ENCODE results near the gene MKKS. TPM values are rescaled to one million over a fixed set of nuclear protein-coding genes. Genes with fewer than 3 reads are reported as not detected.
A peak's percentile ranks its signal among the peaks of the same experiment; 100 is the strongest.

Gene MKKS
- total RNA-seq, 1 experiment from 2014 or later = 15.3 TPM

DNA sequence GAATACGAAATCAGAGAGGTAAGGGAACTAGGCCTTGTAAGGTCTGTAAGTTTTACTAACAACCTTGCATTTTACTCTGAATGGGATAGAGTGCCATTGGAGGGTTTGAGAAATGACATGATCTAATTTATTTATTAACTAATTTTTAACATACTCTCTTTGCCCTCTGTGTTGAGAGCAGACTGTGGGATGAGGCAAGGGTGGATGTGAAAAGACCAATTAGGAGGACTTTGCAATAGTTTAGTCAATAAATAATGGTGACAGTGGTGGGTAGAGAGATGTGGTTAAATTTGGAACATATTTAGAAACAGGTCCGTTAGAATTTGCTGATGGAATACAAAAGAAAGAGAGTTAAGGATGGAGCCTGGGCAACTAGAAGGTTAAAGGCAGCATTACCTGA lies 60.0 kb downstream of the MKKS start:
- no peak for DNase-seq
- H3K4me1 ChIP-seq = peaks cover 30% of the 10 kb centered on the region
- no peak overlapping the region for H3K4me3 Mint-ChIP-seq (ENCODE audit: unreplicated experiment)
- CTCF ChIA-PET = no interaction called here
- H3K36me3 Mint-ChIP-seq (ENCODE audit: insufficient read depth, unreplicated experiment) = peaks cover 6% of the 10 kb centered on the region
- peaks cover 30% of the 10 kb centered on the region for H3K9me3 Mint-ChIP-seq (ENCODE audit: unreplicated experiment)
- no peaks in the 10 kb centered on the region for H3K27me3 Mint-ChIP-seq (ENCODE audit: insufficient read depth, unreplicated experiment)
- H3K9me3 ChIP-seq = no peaks in the 10 kb centered on the region
- H3K4me1 Mint-ChIP-seq (ENCODE audit: low read depth, unreplicated experiment) = peaks cover 23% of the 10 kb centered on the region
- no peak overlapping the region for H3K4me3 ChIP-seq (ENCODE audit: low read depth, low read length)
- intact Hi-C loops (cut with micrococcal nuclease; ENCODE audit: unreplicated experiment) = no loop called here
- H3K36me3 ChIP-seq (ENCODE audit: control insufficient read depth, insufficient read depth, low read length) = no peaks in the 10 kb centered on the region
- no peak for TF ChIP-seq CTCF (IDR thresholded peaks at IDR 0.05; ENCODE audit: insufficient read depth in 1 of 2, low read depth in 1 of 2, low read length in 1 of 2, severe bottlenecking in 1 of 2, unreplicated experiment in 1 of 2)
- no peak overlapping the region for H3K27ac Mint-ChIP-seq (ENCODE audit: unreplicated experiment)
- no TSS peak for BruUV-seq (replicated peaks)
- H3K27me3 ChIP-seq (replicated peaks; ENCODE audit: control insufficient read depth, insufficient read depth, low read length) = no peaks in the 10 kb centered on the region
- POLR2A ChIA-PET = no interaction called here

DNA sequence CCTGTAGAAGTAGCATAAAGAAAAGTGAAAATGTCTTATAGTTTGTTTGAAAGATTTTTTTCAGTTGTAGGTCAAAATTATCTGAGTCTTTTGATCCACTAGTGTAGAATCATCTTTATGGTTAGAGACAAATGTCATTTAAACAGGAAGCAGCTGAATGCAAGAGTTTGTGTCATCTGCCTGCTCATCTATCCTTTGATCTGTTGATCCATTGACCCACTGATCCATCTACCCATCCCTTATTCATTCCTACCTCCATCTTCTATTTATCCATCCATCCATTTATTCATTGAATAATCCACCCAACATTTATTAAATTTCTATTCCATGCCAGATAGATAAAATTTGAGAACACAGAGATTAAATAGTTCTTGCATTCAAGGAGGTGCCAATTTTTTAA lies 62.6 kb downstream of the MKKS start:
- ChIA-PET POLR2A (no interaction called here), CTCF (no interaction called here)
- Mint-ChIP-seq H3K9me3 (ENCODE audit: unreplicated experiment) (peaks cover 25% of the 10 kb centered on the region), H3K4me3 (ENCODE audit: unreplicated experiment) (no peak overlapping the region), H3K27ac (ENCODE audit: unreplicated experiment) (peak overlapping the region; percentile 34), H3K27me3 (ENCODE audit: insufficient read depth, unreplicated experiment) (no peaks in the 10 kb centered on the region), H3K4me1 (ENCODE audit: low read depth, unreplicated experiment) (peaks cover 23% of the 10 kb centered on the region), H3K36me3 (ENCODE audit: insufficient read depth, unreplicated experiment) (peaks cover 6% of the 10 kb centered on the region)
- no peaks in the 10 kb centered on the region for H3K27me3 ChIP-seq (replicated peaks; ENCODE audit: control insufficient read depth, insufficient read depth, low read length)
- intact Hi-C loops (cut with micrococcal nuclease; ENCODE audit: unreplicated experiment) = no loop called here
- peaks cover 42% of the 10 kb centered on the region for H3K4me1 ChIP-seq
- H3K9me3 ChIP-seq = no peaks in the 10 kb centered on the region
- H3K36me3 ChIP-seq (ENCODE audit: control insufficient read depth, insufficient read depth, low read length) = no peaks in the 10 kb centered on the region
- no peak overlapping the region for H3K4me3 ChIP-seq (ENCODE audit: low read depth, low read length)
- TF ChIP-seq CTCF (IDR thresholded peaks at IDR 0.05; ENCODE audit: insufficient read depth in 1 of 2, low read depth in 1 of 2, low read length in 1 of 2, severe bottlenecking in 1 of 2, unreplicated experiment in 1 of 2) = no peak
- BruUV-seq (replicated peaks) = no TSS peak
- no peak for DNase-seq

- H3K36me3 ChIP-seq (ENCODE audit: control insufficient read depth, insufficient read depth, low read length) = no peaks in the 10 kb centered on the region
- H3K27me3 ChIP-seq (replicated peaks; ENCODE audit: control insufficient read depth, insufficient read depth, low read length) = no peaks in the 10 kb centered on the region
- BruUV-seq (replicated peaks) = TSS peak; percentile 50
- H3K4me1 Mint-ChIP-seq (ENCODE audit: low read depth, unreplicated experiment) = peaks cover 23% of the 10 kb centered on the region
- no peaks in the 10 kb centered on the region for H3K27me3 Mint-ChIP-seq (ENCODE audit: insufficient read depth, unreplicated experiment)
- ChIA-PET POLR2A (no interaction called here), CTCF (no interaction called here)
- DNase-seq = peak; percentile 40 to 54
- no peak overlapping the region for H3K4me3 ChIP-seq (ENCODE audit: low read depth, low read length)
- H3K9me3 Mint-ChIP-seq (ENCODE audit: unreplicated experiment) = peaks cover 20% of the 10 kb centered on the region
- intact Hi-C loops (cut with micrococcal nuclease; ENCODE audit: unreplicated experiment) = no loop called here
- peaks cover 42% of the 10 kb centered on the region for H3K4me1 ChIP-seq
- H3K9me3 ChIP-seq = no peaks in the 10 kb centered on the region
- H3K4me3 Mint-ChIP-seq (ENCODE audit: unreplicated experiment) = peak overlapping the region; percentile 18
- no peak for TF ChIP-seq CTCF (IDR thresholded peaks at IDR 0.05; ENCODE audit: insufficient read depth in 1 of 2, low read depth in 1 of 2, low read length in 1 of 2, severe bottlenecking in 1 of 2, unreplicated experiment in 1 of 2)
- H3K36me3 Mint-ChIP-seq (ENCODE audit: insufficient read depth, unreplicated experiment) = peaks cover 6% of the 10 kb centered on the region
- peak overlapping the region; percentile 34 for H3K27ac Mint-ChIP-seq (ENCODE audit: unreplicated experiment)
Observed at GRCh38 chr20:10370091-10370887, 63.7 kb downstream of the MKKS start.
